NCI-H1048 (cell line): ENCODE data around the gene OR52E8.

ENCODE experiments used
- DNase-seq: peaks from one replicate; lab custom pipeline; 2025; lab: John Stamatoyannopoulos, UW

Gene OR52E8

GRCh38 chr11:5857590-5857989 is at the start of gene OR52E8:
TSS of gene OR52E8 (minus strand) at chr11:5857690. CDS start at chr11:5857690, 0 bp downstream.
- DNase-seq: no peak

- DNase-seq: no peak
Observed at GRCh38 chr11:5899534-5899933, 42.0 kb upstream of the OR52E8 start.

- no peak for DNase-seq
Observed at GRCh38 chr11:5892908-5893307, 35.4 kb upstream of the OR52E8 start, which contains the start of gene OR52E5. TSS of gene OR52E5 (plus strand) at chr11:5893208. CDS start at chr11:5900777, 7,569 bp downstream.

- DNase-seq: no peak
Observed at GRCh38 chr11:5891216-5891800, 33.8 kb upstream of the OR52E8 start.

- no peak for DNase-seq
Observed at GRCh38 chr11:5887661-5888060, 30.2 kb upstream of the OR52E8 start.

- DNase-seq: no peak
Observed at GRCh38 chr11:5887172-5887571, 29.7 kb upstream of the OR52E8 start.

GRCh38 chr11:5881756-5882155 is 24.3 kb upstream of the OR52E8 start:
- no peak for DNase-seq

GRCh38 chr11:5880329-5880728 is 22.8 kb upstream of the OR52E8 start, which contains the start of gene OR52E4:
TSS of gene OR52E4 (plus strand) at chr11:5880629. CDS start at chr11:5884293, 3,664 bp downstream.
- no peak for DNase-seq

- no peak for DNase-seq
Observed at GRCh38 chr11:5878564-5878963, 21.1 kb upstream of the OR52E8 start.

- no peak for DNase-seq
Observed at GRCh38 chr11:5865826-5866225, 8.3 kb upstream of the OR52E8 start.

- no peak for DNase-seq
Observed at GRCh38 chr11:5851002-5851401, 6.5 kb downstream of the OR52E8 start.

GRCh38 chr11:5847711-5848110 is 9.8 kb downstream of the OR52E8 start:
- DNase-seq: no peak

- no peak for DNase-seq
Observed at GRCh38 chr11:5846701-5847100, 10.8 kb downstream of the OR52E8 start.

GRCh38 chr11:5841797-5842196 is 15.7 kb downstream of the OR52E8 start, which contains the start of gene OR52E6:
TSS of gene OR52E6 (minus strand) at chr11:5841897. CDS start at chr11:5841897, 0 bp downstream.
- DNase-seq: no peak

GRCh38 chr11:5837695-5838094 is 19.8 kb downstream of the OR52E8 start:
- no peak for DNase-seq

GRCh38 chr11:5833446-5833845 is 24.0 kb downstream of the OR52E8 start:
- no peak for DNase-seq

- DNase-seq: no peak
Observed at GRCh38 chr11:5831196-5831829, 26.2 kb downstream of the OR52E8 start.

- DNase-seq: no peak
Observed at GRCh38 chr11:5818245-5818886, 39.1 kb downstream of the OR52E8 start.

- DNase-seq: no peak
Observed at GRCh38 chr11:5815534-5815933, 42.0 kb downstream of the OR52E8 start.

- no peak for DNase-seq
Observed at GRCh38 chr11:5809905-5810795, 47.3 kb downstream of the OR52E8 start.

- no peak for DNase-seq
Observed at GRCh38 chr11:5809122-5809519, 48.4 kb downstream of the OR52E8 start.

GRCh38 chr11:5808500-5809121 is 48.9 kb downstream of the OR52E8 start, which contains the start of gene OR52N2:
TSS of gene OR52N2 (plus strand) at chr11:5808924. CDS start at chr11:5820336, 11,412 bp downstream.
- DNase-seq: no peak
